ENCODE measurements around the gene TIGD1.

DNA sequence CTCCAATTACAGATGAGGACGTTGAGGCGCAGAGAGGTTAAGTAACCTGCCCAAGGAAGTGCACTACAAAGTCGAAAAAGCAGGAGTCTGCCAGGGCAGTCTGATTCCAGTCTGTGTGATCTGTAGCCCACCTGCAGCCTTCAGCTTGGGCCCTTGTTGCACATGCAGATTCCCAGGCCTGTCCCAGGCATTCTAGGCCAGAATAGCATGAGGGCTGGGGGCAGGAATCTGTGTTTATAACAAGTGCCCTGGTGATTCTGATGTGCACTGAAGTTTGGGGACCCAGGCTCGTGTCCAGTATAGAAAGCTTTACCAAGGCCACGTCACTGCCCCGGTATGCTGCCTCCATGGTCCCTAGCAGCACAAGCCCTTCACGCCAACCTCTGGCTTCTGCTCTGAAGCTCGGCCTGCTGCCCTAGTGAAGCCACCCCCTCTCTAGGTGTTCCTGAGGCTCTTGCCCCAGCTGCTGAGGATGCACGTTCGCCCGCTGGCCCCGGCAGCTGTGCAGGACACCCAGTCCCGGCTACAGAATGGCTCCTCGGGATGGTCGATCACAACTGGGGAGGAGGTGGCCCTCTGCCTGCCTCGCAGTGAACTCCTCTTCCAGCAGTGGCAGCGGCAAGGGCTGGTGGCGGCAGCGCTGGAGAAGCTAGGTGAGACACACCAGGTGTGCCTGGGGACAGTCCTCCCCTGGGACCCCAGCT lies 6.3 kb downstream of the TIGD1 start:
- TF ChIP-seq, protein P1, sequence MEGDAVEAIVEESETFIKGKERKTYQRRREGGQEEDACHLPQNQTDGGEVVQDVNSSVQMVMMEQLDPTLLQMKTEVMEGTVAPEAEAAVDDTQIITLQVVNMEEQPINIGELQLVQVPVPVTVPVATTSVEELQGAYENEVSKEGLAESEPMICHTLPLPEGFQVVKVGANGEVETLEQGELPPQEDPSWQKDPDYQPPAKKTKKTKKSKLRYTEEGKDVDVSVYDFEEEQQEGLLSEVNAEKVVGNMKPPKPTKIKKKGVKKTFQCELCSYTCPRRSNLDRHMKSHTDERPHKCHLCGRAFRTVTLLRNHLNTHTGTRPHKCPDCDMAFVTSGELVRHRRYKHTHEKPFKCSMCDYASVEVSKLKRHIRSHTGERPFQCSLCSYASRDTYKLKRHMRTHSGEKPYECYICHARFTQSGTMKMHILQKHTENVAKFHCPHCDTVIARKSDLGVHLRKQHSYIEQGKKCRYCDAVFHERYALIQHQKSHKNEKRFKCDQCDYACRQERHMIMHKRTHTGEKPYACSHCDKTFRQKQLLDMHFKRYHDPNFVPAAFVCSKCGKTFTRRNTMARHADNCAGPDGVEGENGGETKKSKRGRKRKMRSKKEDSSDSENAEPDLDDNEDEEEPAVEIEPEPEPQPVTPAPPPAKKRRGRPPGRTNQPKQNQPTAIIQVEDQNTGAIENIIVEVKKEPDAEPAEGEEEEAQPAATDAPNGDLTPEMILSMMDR (IDR thresholded peaks at IDR 0.05; ENCODE audit: low read length), result no peak
- TF ChIP-seq EZH2 (optimal IDR thresholded peaks at IDR 0.05; ENCODE audit: low read depth, low read length), result no peak

Data from MM.1S (cell line).